ENCODE measurements around the gene ERN1. TPM values are rescaled to one million over a fixed set of nuclear protein-coding genes. Genes with fewer than 3 reads are reported as not detected.
A peak's percentile ranks its signal among the peaks of the same experiment; 100 is the strongest.

ERN1 gene
- total RNA-seq, 4 donors from 2014 or later: 9.7 to 27.5 (median 13.8) TPM

GRCh38 chr17:64133546-64134215 lies 3.7 kb upstream of the ERN1 start:
- intact Hi-C loops (cut with DNase I; ENCODE audit: low total_unique reads): loop anchor here (1.0 to 5.0 kb wide), 3 partner anchors 104 to 216 kb away; partner anchors contain the start of gene GH1

GRCh38 chr17:64131606-64132270 lies 1.8 kb upstream of the ERN1 start:
- intact Hi-C loops (cut with DNase I; ENCODE audit: low total_unique reads) (loop anchor here (2.0 to 5.0 kb wide), 3 partner anchors 69 to 214 kb away; partner anchors contain the start of gene GH1), in situ Hi-C loops (cut with MboI; ENCODE audit: low sequenced_read_pairs in 4 of 4) (loop anchor here in 3 of 4 donors (5.0 to 25.0 kb wide), 4 partner anchors 97 to 219 kb away; partner anchors contain the start of genes CSHL1 (in 2 of the 3), GH1 (in 2 of the 3) and ICAM2 (in 1 of the 3))
- no peak for ATAC-seq
- H3K4me3 ChIP-seq: no peak overlapping the region
- H3K9me3 ChIP-seq: no peaks in the 10 kb centered on the region
- H3K27me3 ChIP-seq: no peaks in the 10 kb centered on the region
- H3K36me3 ChIP-seq: no peaks in the 10 kb centered on the region
- no peak for DNase-seq
- TF ChIP-seq POLR2A (IDR thresholded peaks at IDR 0.05) (no peak), CTCF (IDR thresholded peaks at IDR 0.05 in 4 of 5, conservative IDR thresholded peaks at IDR 0.05 in 1 of 5) (no peak)
- H3K4me1 ChIP-seq: peaks cover 17% of the 10 kb centered on the region in 2 donors
- peak overlapping the region in 2 of 4 donors; percentile 88 to 92 for H3K27ac ChIP-seq

More at GRCh38 chr17:64133546-64134215, 3.7 kb upstream of the ERN1 start:
- no peak for DNase-seq
- no peak overlapping the region for H3K27ac ChIP-seq
- in situ Hi-C loops (cut with MboI; ENCODE audit: low sequenced_read_pairs in 4 of 4): loop anchor here in 3 of 4 donors (5.0 to 25.0 kb wide), 4 partner anchors 99 to 221 kb away; partner anchors contain the start of genes CSHL1 (in 2 of the 3), GH1 (in 2 of the 3) and ICAM2 (in 1 of the 3)
- H3K4me3 ChIP-seq: no peak overlapping the region
- no peaks in the 10 kb centered on the region for H3K9me3 ChIP-seq
- TF ChIP-seq POLR2A (IDR thresholded peaks at IDR 0.05) (no peak), CTCF (IDR thresholded peaks at IDR 0.05 in 4 of 5, conservative IDR thresholded peaks at IDR 0.05 in 1 of 5) (peak; percentile 66 to 73 (median 69))
- peaks cover 8% of the 10 kb centered on the region in 2 donors for H3K4me1 ChIP-seq
- no peaks in the 10 kb centered on the region for H3K27me3 ChIP-seq
- no peaks in the 10 kb centered on the region for H3K36me3 ChIP-seq
- ATAC-seq: no peak

GRCh38 chr17:64130559-64131001 lies 636 bp upstream of the ERN1 start:
- peak; percentile 1 to 10 for ATAC-seq
- intact Hi-C loops (cut with DNase I; ENCODE audit: low total_unique reads) (loop anchor here (1.0 to 5.0 kb wide), 4 partner anchors 15 to 213 kb away; partner anchors contain the start of gene GH1), in situ Hi-C loops (cut with MboI; ENCODE audit: low sequenced_read_pairs in 4 of 4) (loop anchor here in 3 of 4 donors (5.0 to 25.0 kb wide), 4 partner anchors 96 to 218 kb away; partner anchors contain the start of genes CSHL1 (in 2 of the 3), GH1 (in 2 of the 3) and ICAM2 (in 1 of the 3))
- Histone ChIP-seq H3K4me3 (peak overlapping the region; percentile 60 to 85 (median 78)), H3K27ac (peak overlapping the region; percentile 88 to 95 (median 92)), H3K9me3 (no peaks in the 10 kb centered on the region), H3K4me1 (peaks cover 17 to 21% of the 10 kb centered on the region in 2 donors), H3K27me3 (no peaks in the 10 kb centered on the region), H3K36me3 (no peaks in the 10 kb centered on the region)
- TF ChIP-seq CTCF (IDR thresholded peaks at IDR 0.05 in 4 of 5, conservative IDR thresholded peaks at IDR 0.05 in 1 of 5) (no peak), POLR2A (IDR thresholded peaks at IDR 0.05) (no peak)
- no peak for DNase-seq

- no peaks in the 10 kb centered on the region for H3K36me3 ChIP-seq
- in situ Hi-C loops (cut with MboI; ENCODE audit: low sequenced_read_pairs in 4 of 4): loop anchor here in 3 of 4 donors (10.0 to 25.0 kb wide), 2 partner anchors 215 to 217 kb away; partner anchors contain the start of genes CSHL1 (in 3 of the 3) and GH1 (in 3 of the 3)
- TF ChIP-seq CTCF (IDR thresholded peaks at IDR 0.05 in 4 of 5, conservative IDR thresholded peaks at IDR 0.05 in 1 of 5) (no peak), POLR2A (IDR thresholded peaks at IDR 0.05) (no peak)
- H3K27me3 ChIP-seq: no peaks in the 10 kb centered on the region
- peak overlapping the region; percentile 88 to 95 (median 92) for H3K27ac ChIP-seq
- no peak for DNase-seq
- ATAC-seq: peak in 1 of 2 donors; percentile 3
- intact Hi-C loops (cut with DNase I; ENCODE audit: low total_unique reads): no loop called here
- peak overlapping the region; percentile 60 to 85 (median 70) for H3K4me3 ChIP-seq
- H3K9me3 ChIP-seq: no peaks in the 10 kb centered on the region
- H3K4me1 ChIP-seq: peaks cover 17 to 21% of the 10 kb centered on the region in 2 donors
These were observed 504 bp downstream of the ERN1 start for GRCh38 chr17:64129515-64129764.

Measured in gastrocnemius medialis (tissue), 4 donors.